BLaER1 treated with 17β-estradiol and CSF1 and Interleukin-3, amounts not matched to agents 10 nM and 100 nM (cell line): ENCODE measurements around the gene ZNF618.

ENCODE experiments used
- H3K27ac ChIP-seq, 11 experiments: shearing (Covaris generic); formaldehyde crosslinking; 2 replicates each; pipeline ENCODE4 v1.8.1; 2022
- H3K27me3 ChIP-seq, 11 experiments: shearing (Covaris generic); formaldehyde crosslinking; 2 replicates each; pipeline ENCODE4 v1.8.1; 2022
- H3K36me3 ChIP-seq, 11 experiments: shearing (Covaris generic); formaldehyde crosslinking; 2 replicates each; pipeline ENCODE4 v1.8.1; 2022
- H3K4me1 ChIP-seq, 10 experiments: shearing (Covaris generic); formaldehyde crosslinking; 2 replicates each; pipeline ENCODE4 v1.8.1; 2022
- H3K4me2 ChIP-seq, 11 experiments: shearing (Covaris generic); formaldehyde crosslinking; 2 replicates each; pipeline ENCODE4 v1.8.1; 2022
- H3K4me3 ChIP-seq, 10 experiments: shearing (Covaris generic); formaldehyde crosslinking; 2 replicates each; pipeline ENCODE4 v1.8.1; 2022
- H3K9ac ChIP-seq, 11 experiments: shearing (Covaris generic); formaldehyde crosslinking; 2 replicates each; pipeline ENCODE4 v1.8.1; 2022
- H3K9me3 ChIP-seq, 11 experiments: shearing (Covaris generic); formaldehyde crosslinking; replicated peaks in 1 of 11; 2 replicates each; pipeline ENCODE4 v1.8.1; 2022
- H4K20me1 ChIP-seq, 11 experiments: shearing (Covaris generic); formaldehyde crosslinking; 2 replicates each; pipeline ENCODE4 v1.8.1; 2022
- Cebpa-rat ChIP-seq, 11 experiments: shearing (Covaris generic); IDR thresholded peaks; 2 replicates each; pipeline ENCODE4 v1.8.1; 2022

The ZNF618 gene

GRCh38 chr9:113999256-114000062, 123.3 kb downstream of the ZNF618 start:
- Histone ChIP-seq H3K4me2 (no peak overlapping the region; a peak in 2 of 22 replicates), H3K27ac (peak overlapping the region in 1 of 11 experiments; percentile 34; a peak in 2 of 22 replicates), H3K9me3 (no peaks in the 10 kb centered on the region), H3K4me1 (peaks cover 29 to 80% (median 65%) of the 10 kb centered on the region in 10 experiments), H4K20me1 (peaks cover 0 to 79% (median 19%) of the 10 kb centered on the region in 11 experiments; a peak in 11 of 22 replicates), H3K27me3 (peaks cover 0 to 28% (median 0%) of the 10 kb centered on the region in 11 experiments; a peak in 4 of 22 replicates), H3K36me3 (peaks cover 0 to 72% (median 52%) of the 10 kb centered on the region in 11 experiments; a peak in 18 of 22 replicates), H3K4me3 (no peak overlapping the region), H3K9ac (peak overlapping the region in 1 of 11 experiments; percentile 16; a peak in 2 of 22 replicates)
- no peak for TF ChIP-seq Cebpa-rat (IDR thresholded peaks at IDR 0.05)

- H3K4me2 ChIP-seq = no peak overlapping the region
- peaks cover 0 to 75% (median 57%) of the 10 kb centered on the region in 11 experiments; a peak in 18 of 22 replicates for H3K36me3 ChIP-seq
- no peak overlapping the region; a peak in 2 of 22 replicates for H3K27ac ChIP-seq
- H4K20me1 ChIP-seq = peaks cover 0 to 84% (median 19%) of the 10 kb centered on the region in 11 experiments; a peak in 11 of 22 replicates
- H3K27me3 ChIP-seq = peaks cover 0 to 28% (median 0%) of the 10 kb centered on the region in 11 experiments; a peak in 4 of 22 replicates
- no peak overlapping the region for H3K4me3 ChIP-seq
- H3K9me3 ChIP-seq = no peaks in the 10 kb centered on the region
- peaks cover 34 to 84% (median 67%) of the 10 kb centered on the region in 10 experiments for H3K4me1 ChIP-seq
- TF ChIP-seq Cebpa-rat (IDR thresholded peaks at IDR 0.05) = no peak
- no peak overlapping the region; a peak in 1 of 22 replicates for H3K9ac ChIP-seq
These were observed 124.0 kb downstream of the ZNF618 start for GRCh38 chr9:114000063-114000454.

GRCh38 chr9:114000671-114001409, 124.7 kb downstream of the ZNF618 start:
- no peak overlapping the region; a peak in 2 of 22 replicates for H3K4me2 ChIP-seq
- no peak for TF ChIP-seq Cebpa-rat (IDR thresholded peaks at IDR 0.05)

GRCh38 chr9:114001410-114001685, 125.2 kb downstream of the ZNF618 start:
- Histone ChIP-seq H3K27ac (no peak overlapping the region), H3K4me2 (peak overlapping the region in 4 of 11 experiments; percentile 80 to 93 (median 84); a peak in 10 of 22 replicates), H3K27me3 (peaks cover 0 to 37% (median 0%) of the 10 kb centered on the region in 11 experiments; a peak in 4 of 22 replicates), H3K9me3 (peaks cover 0 to 8% (median 0%) of the 10 kb centered on the region in 11 experiments; a peak in 5 of 22 replicates), H3K9ac (no peak overlapping the region), H3K4me1 (peaks cover 43 to 86% (median 69%) of the 10 kb centered on the region in 10 experiments), H4K20me1 (peaks cover 0 to 86% (median 19%) of the 10 kb centered on the region in 11 experiments; a peak in 11 of 22 replicates), H3K4me3 (no peak overlapping the region), H3K36me3 (peaks cover 0 to 81% (median 68%) of the 10 kb centered on the region in 11 experiments; a peak in 18 of 22 replicates)
- TF ChIP-seq Cebpa-rat (IDR thresholded peaks at IDR 0.05) = no peak

More at GRCh38 chr9:114000671-114001409, 124.7 kb downstream of the ZNF618 start:
- H3K9ac ChIP-seq = no peak overlapping the region
- peaks cover 0 to 85% (median 19%) of the 10 kb centered on the region in 11 experiments; a peak in 11 of 22 replicates for H4K20me1 ChIP-seq
- no peak overlapping the region for H3K4me3 ChIP-seq
- peaks cover 0 to 81% (median 64%) of the 10 kb centered on the region in 11 experiments; a peak in 18 of 22 replicates for H3K36me3 ChIP-seq
- H3K4me1 ChIP-seq = peaks cover 41 to 86% (median 69%) of the 10 kb centered on the region in 10 experiments
- H3K27ac ChIP-seq = peak overlapping the region in 1 of 11 experiments; percentile 22; a peak in 1 of 22 replicates
- peaks cover 0 to 3% (median 0%) of the 10 kb centered on the region in 11 experiments; a peak in 1 of 22 replicates for H3K9me3 ChIP-seq
- H3K27me3 ChIP-seq = peaks cover 0 to 31% (median 0%) of the 10 kb centered on the region in 11 experiments; a peak in 4 of 22 replicates

GRCh38 chr9:114001794-114002261, 125.7 kb downstream of the ZNF618 start:
- H4K20me1 ChIP-seq = peaks cover 0 to 86% (median 19%) of the 10 kb centered on the region in 11 experiments; a peak in 11 of 22 replicates
- peak overlapping the region; percentile 73 to 95 (median 84); a peak in 20 of 22 replicates for H3K4me2 ChIP-seq
- H3K27ac ChIP-seq = peak overlapping the region in 5 of 11 experiments; percentile 10 to 66 (median 57); a peak in 4 of 22 replicates
- peaks cover 0 to 41% (median 0%) of the 10 kb centered on the region in 11 experiments; a peak in 4 of 22 replicates for H3K27me3 ChIP-seq
- peaks cover 0 to 81% (median 68%) of the 10 kb centered on the region in 11 experiments; a peak in 18 of 22 replicates for H3K36me3 ChIP-seq
- H3K4me1 ChIP-seq = peaks cover 43 to 88% (median 71%) of the 10 kb centered on the region in 10 experiments
- TF ChIP-seq Cebpa-rat (IDR thresholded peaks at IDR 0.05) = no peak
- H3K9me3 ChIP-seq = peaks cover 0 to 12% (median 0%) of the 10 kb centered on the region in 11 experiments; a peak in 5 of 22 replicates
- no peak overlapping the region; a peak in 1 of 20 replicates for H3K4me3 ChIP-seq
- peak overlapping the region in 1 of 11 experiments; percentile 24; a peak in 2 of 22 replicates for H3K9ac ChIP-seq

- Histone ChIP-seq H3K4me2 (peak overlapping the region; percentile 73 to 95 (median 84)), H3K9me3 (peaks cover 0 to 12% (median 0%) of the 10 kb centered on the region in 11 experiments; a peak in 5 of 22 replicates), H3K9ac (peak overlapping the region in 2 of 11 experiments; percentile 24 to 31; a peak in 2 of 22 replicates), H3K4me3 (no peak overlapping the region; a peak in 1 of 20 replicates), H3K27me3 (peaks cover 0 to 43% (median 0%) of the 10 kb centered on the region in 11 experiments; a peak in 4 of 22 replicates), H3K36me3 (peaks cover 0 to 82% (median 68%) of the 10 kb centered on the region in 11 experiments; a peak in 18 of 22 replicates), H4K20me1 (peaks cover 0 to 85% (median 19%) of the 10 kb centered on the region in 11 experiments; a peak in 11 of 22 replicates), H3K27ac (peak overlapping the region in 6 of 11 experiments; percentile 52 to 71 (median 64); a peak in 11 of 22 replicates), H3K4me1 (peaks cover 43 to 90% (median 76%) of the 10 kb centered on the region in 10 experiments)
- TF ChIP-seq Cebpa-rat (IDR thresholded peaks at IDR 0.05) = no peak
These were observed 126.3 kb downstream of the ZNF618 start for GRCh38 chr9:114002271-114002985.

- Histone ChIP-seq H3K27me3 (peaks cover 0 to 43% (median 0%) of the 10 kb centered on the region in 11 experiments; a peak in 4 of 22 replicates), H3K27ac (peak overlapping the region in 9 of 11 experiments; percentile 15 to 71 (median 59); a peak in 15 of 22 replicates), H3K4me1 (peaks cover 43 to 90% (median 77%) of the 10 kb centered on the region in 10 experiments), H3K9ac (peak overlapping the region in 4 of 11 experiments; percentile 31 to 53 (median 39); a peak in 2 of 22 replicates), H3K9me3 (peaks cover 0 to 12% (median 0%) of the 10 kb centered on the region in 11 experiments; a peak in 5 of 22 replicates), H3K4me2 (peak overlapping the region; percentile 73 to 95 (median 84)), H4K20me1 (peaks cover 0 to 81% (median 19%) of the 10 kb centered on the region in 11 experiments; a peak in 11 of 22 replicates), H3K36me3 (peaks cover under 1 to 82% (median 69%) of the 10 kb centered on the region in 11 experiments; a peak in 18 of 22 replicates), H3K4me3 (no peak overlapping the region)
- no peak for TF ChIP-seq Cebpa-rat (IDR thresholded peaks at IDR 0.05)
These were observed 126.9 kb downstream of the ZNF618 start for GRCh38 chr9:114002986-114003350.
